K562 (cell line): Measurements from ENCODE around the gene GPR15. TPM values are rescaled to one million over a fixed set of nuclear protein-coding genes. Genes with fewer than 3 reads are reported as not detected.

ENCODE experiments used
- BCOR ChIP-seq: fragments of 450-650 bp; IDR thresholded peaks from 2 replicates; pipeline ENCODE4 v1.6.1; 2016
- ETV5 ChIP-seq: sonication (generic); formaldehyde crosslinking; IDR thresholded peaks from 2 replicates; pipeline ENCODE4 v1.4.0; 2020; ENCODE audit warnings: low read depth, mild to moderate bottlenecking, missing genetic modification reagents
- GTF2F1 ChIP-seq: IDR thresholded peaks from 2 replicates; pipeline ENCODE4 v1.6.1; 2011; ENCODE audit warnings: low read depth, low read length, improper control_type of control experiment
- HNRNPUL1 ChIP-seq: fragments of 200-400 bp; formaldehyde crosslinking; IDR thresholded peaks from 2 replicates; pipeline ENCODE4 v1.6.1; 2017; ENCODE audit warnings: low read length
- RBM34 ChIP-seq: fragments of 200-400 bp; formaldehyde crosslinking; IDR thresholded peaks from 2 replicates; pipeline ENCODE4 v1.6.1; 2018; ENCODE audit warnings: low read length, borderline replicate concordance; ENCODE audit not compliant: insufficient read depth
- SFPQ ChIP-seq: fragments of 200-400 bp; formaldehyde crosslinking; IDR thresholded peaks from 2 replicates; pipeline ENCODE4 v1.6.1; 2017; ENCODE audit warnings: mild to moderate bottlenecking, low read depth, low read length, moderate library complexity
- SMAD3 ChIP-seq: fragments of 450-650 bp; formaldehyde crosslinking; conservative IDR thresholded peaks from 2 replicates; pipeline ENCODE4 v1.4.0; 2020; ENCODE audit warnings: mild to moderate bottlenecking
- SMARCE1 ChIP-seq: fragments of 450-650 bp; IDR thresholded peaks from 2 replicates; pipeline ENCODE4 v1.7.1; 2016; ENCODE audit warnings: mild to moderate bottlenecking
- SNIP1 ChIP-seq: fragments of 450-650 bp; IDR thresholded peaks from 2 replicates; pipeline ENCODE4 v1.7.1; 2017; ENCODE audit warnings: low read depth, mild to moderate bottlenecking
- TAF7 ChIP-seq: fragments of 450-650 bp; IDR thresholded peaks from 2 replicates; pipeline ENCODE4 v1.6.1; 2016; ENCODE audit warnings: missing genetic modification characterization, missing compliant biosample characterization
- TAL1 ChIP-seq: fragments of 450-650 bp; IDR thresholded peaks from 2 replicates; pipeline ENCODE4 v1.6.1; 2016; ENCODE audit warnings: mild to moderate bottlenecking
- TGIF2 ChIP-seq: sonication (generic); formaldehyde crosslinking; IDR thresholded peaks from 2 replicates; pipeline ENCODE4 v1.8.1; 2022; ENCODE audit warnings: mild to moderate bottlenecking, missing genetic modification reagents, moderate library complexity
- ZBTB40 ChIP-seq, 2 experiments: fragments of 450-650 bp in 1 of 2; sonication (generic) in 1 of 2; formaldehyde crosslinking in 1 of 2; IDR thresholded peaks; 2 replicates each; pipeline versions ENCODE4 v1.7.1 to v1.9.0; 2016 to 2022; ENCODE audit warnings: inconsistent platforms in 1 of 2, mild to moderate bottlenecking in 1 of 2, missing genetic modification reagents in 1 of 2
- ZNF134 ChIP-seq: fragments of 250-450 bp; sonication (Bioruptor Pico); conservative IDR thresholded peaks from 2 replicates; pipeline ENCODE4 v1.4.0; 2020
- ZNF354B ChIP-seq: fragments of 250-450 bp; sonication (Bioruptor Pico); IDR thresholded peaks from 2 replicates; pipeline ENCODE4 v1.4.0; 2020
- ZNF57 ChIP-seq: fragments of 450-650 bp; formaldehyde crosslinking; IDR thresholded peaks from 2 replicates; pipeline ENCODE4 v1.4.0; 2020; ENCODE audit warnings: mild to moderate bottlenecking, moderate library complexity
- ZNF589 ChIP-seq: fragments of 200-800 bp; sonication (Bioruptor generic); IDR thresholded peaks from 2 replicates; pipeline ENCODE4 v1.6.1; 2016; ENCODE audit warnings: low read depth, missing genetic modification characterization, missing compliant biosample characterization
- polyA plus RNA-seq, 8 experiments: library from polyadenylated mRNA; depleted of rRNA in 4 of 8; stranded (reverse) in 5 of 8; unstranded in 3 of 8; fragments of >200 nt; fragmentation: Nextera tagmentation in 2 of 8; fragmentation: Illumina TruSeq in 1 of 8; extraction: Ambion mirVana in 2 of 8; extraction: Trizol in 1 of 8; gene quantifications; 2 replicates each; pipeline versions ENCODE4 v1.2.1 to v1.2.3, GENCODE V29; 2011 to 2014; ENCODE audit warnings: inconsistent platforms in 1 of 8, missing spikeins in 1 of 8
- total RNA-seq, 7 experiments: library from RNA; depleted of rRNA in 6 of 7; stranded (reverse); fragments of >200 nt in 6 of 7; fragmentation: Illumina TruSeq in 2 of 7; extraction: Trizol in 2 of 7; gene quantifications; 2 replicates each; pipeline versions ENCODE4 v1.2.1 to v1.2.3, GENCODE V29; 2011 to 2021; ENCODE audit warnings: low replicate concordance in 1 of 7

The GPR15 gene
- total and polyA plus RNA-seq, 9 of the 15 experiments (the other 6 are each of a cell fraction or from before 2014, with no cell fraction given), result 0.13 TPM; not detected in 8

- no peak for TF ChIP-seq GTF2F1
- TF ChIP-seq ZNF589 (CRISPR knock-in tag), result no peak
- TF ChIP-seq SMARCE1, result no peak
- no peak for TF ChIP-seq ZNF354B (CRISPR knock-in tag)
- TF ChIP-seq SFPQ, result no peak
- TF ChIP-seq ZBTB40 (IDR thresholded peaks at IDR 0.05), result no peak
- TF ChIP-seq ZBTB40 (CRISPR knock-in tag; IDR thresholded peaks at IDR 0.05), result no peak
- no peak for TF ChIP-seq SNIP1
- TF ChIP-seq ZNF134, result no peak
- TF ChIP-seq TAF7 (tag), result no peak
- no peak for TF ChIP-seq RBM34
- TF ChIP-seq TAL1, result no peak
- TF ChIP-seq HNRNPUL1, result no peak
- TF ChIP-seq TGIF2 (CRISPR knock-in tag), result no peak
- no peak for TF ChIP-seq SMAD3 (CRISPR knock-in tag)
- TF ChIP-seq ETV5 (CRISPR knock-in tag), result no peak
- TF ChIP-seq BCOR, result no peak
- TF ChIP-seq ZNF57 (CRISPR knock-in tag), result no peak
Observed at GRCh38 chr3:98522544-98523281, 9.1 kb upstream of the GPR15 start, which contains the start of gene CLDND1 (continued).
